SIG-M5 treated with dmso at 0.1 percent for 504 hours (cell line): ENCODE results near the gene PICALM.

Experiments used
- DNase-seq: peaks from one replicate; lab custom pipeline; 2025; ENCODE audit not compliant: unreplicated experiment; lab: John Stamatoyannopoulos, UW

Gene PICALM

GRCh38 chr11:86052693-86053641 lies 15.9 kb downstream of the PICALM start:
- DNase-seq, result no peak

- DNase-seq, result no peak
Measured at GRCh38 chr11:86050196-86050709, 18.6 kb downstream of the PICALM start.

- DNase-seq, result peak; percentile 68
Measured at GRCh38 chr11:86047275-86047991, 21.5 kb downstream of the PICALM start.

GRCh38 chr11:86046116-86046515 lies 22.8 kb downstream of the PICALM start:
- no peak for DNase-seq

- no peak for DNase-seq
Measured at GRCh38 chr11:86043765-86044503, 24.9 kb downstream of the PICALM start.

- DNase-seq, result peak; percentile 74
Measured at GRCh38 chr11:86041975-86042378, 26.9 kb downstream of the PICALM start.

- no peak for DNase-seq
Measured at GRCh38 chr11:86040919-86041850, 27.7 kb downstream of the PICALM start.

- no peak for DNase-seq
Measured at GRCh38 chr11:86039094-86039493, 29.8 kb downstream of the PICALM start.

- DNase-seq, result no peak
Measured at GRCh38 chr11:86037743-86038142, 31.1 kb downstream of the PICALM start.

- no peak for DNase-seq
Measured at GRCh38 chr11:86035920-86036319, 33.0 kb downstream of the PICALM start.

GRCh38 chr11:86035164-86035563 lies 33.7 kb downstream of the PICALM start:
- no peak for DNase-seq

GRCh38 chr11:86034710-86035109 lies 34.2 kb downstream of the PICALM start:
- DNase-seq, result no peak

- DNase-seq, result peak; percentile 27
Measured at GRCh38 chr11:86021377-86021776, 47.5 kb downstream of the PICALM start.

- no peak for DNase-seq
Measured at GRCh38 chr11:86018249-86018648, 50.6 kb downstream of the PICALM start.

- no peak for DNase-seq
Measured at GRCh38 chr11:86016451-86016850, 52.4 kb downstream of the PICALM start.

GRCh38 chr11:86015699-86016098 lies 53.2 kb downstream of the PICALM start:
- no peak for DNase-seq

- no peak for DNase-seq
Measured at GRCh38 chr11:86014221-86014620, 54.7 kb downstream of the PICALM start.

- no peak for DNase-seq
Measured at GRCh38 chr11:86013713-86014112, 55.2 kb downstream of the PICALM start.

- no peak for DNase-seq
Measured at GRCh38 chr11:86011175-86011574, 57.7 kb downstream of the PICALM start.

GRCh38 chr11:86003654-86004053 lies 65.2 kb downstream of the PICALM start:
- no peak for DNase-seq
